ENCODE results near the gene CTSL.

- TF ChIP-seq CTCF (IDR thresholded peaks at IDR 0.05), result no peak
- no peak for TF ChIP-seq ZFX (IDR thresholded peaks at IDR 0.05; ENCODE audit: borderline replicate concordance)
Observed at GRCh38 chr9:87776481-87777379, 50.8 kb downstream of the CTSL start.

All from 22Rv1 (cell line).